IPS-20b (cell line): ENCODE data around the gene PAOX.
"Not testable (repeated sequence)": the region's sequence is repeated elsewhere in the genome, so short reads cannot be mapped to it uniquely, and the experiment has no call there.

Experiments
- H3K27ac ChIP-seq: one replicate; pipeline ENCODE4 v1.5.1; 2013; ENCODE audit warnings: low read length
- H3K27me3 ChIP-seq: 2 replicates; pipeline ENCODE4 v1.6.1; 2013; ENCODE audit warnings: mild to moderate bottlenecking, low read length, inconsistent platforms; ENCODE audit not compliant: insufficient read depth
- H3K36me3 ChIP-seq: 2 replicates; pipeline ENCODE4 v1.6.1; 2013; ENCODE audit warnings: low read depth, mild to moderate bottlenecking, inconsistent platforms, low read length, moderate library complexity; ENCODE audit not compliant: insufficient read depth
- H3K4me1 ChIP-seq: 2 replicates; pipeline ENCODE4 v1.6.1; 2013; ENCODE audit warnings: mild to moderate bottlenecking, control low read depth, inconsistent platforms, low read length, moderate library complexity; ENCODE audit not compliant: insufficient read depth
- H3K4me3 ChIP-seq: 2 replicates; pipeline ENCODE4 v1.5.1; 2013; ENCODE audit warnings: mild to moderate bottlenecking, low read length, inconsistent platforms
- H3K9ac ChIP-seq: 2 replicates; pipeline ENCODE4 v1.6.1; 2013; ENCODE audit warnings: low read depth, mild to moderate bottlenecking, inconsistent platforms, low read length, moderate library complexity
- H3K9me3 ChIP-seq: 2 replicates; pipeline ENCODE4 v1.6.1; 2013; ENCODE audit warnings: mild to moderate bottlenecking, low read depth, low read length, inconsistent platforms; ENCODE audit not compliant: insufficient read depth

The PAOX gene

DNA sequence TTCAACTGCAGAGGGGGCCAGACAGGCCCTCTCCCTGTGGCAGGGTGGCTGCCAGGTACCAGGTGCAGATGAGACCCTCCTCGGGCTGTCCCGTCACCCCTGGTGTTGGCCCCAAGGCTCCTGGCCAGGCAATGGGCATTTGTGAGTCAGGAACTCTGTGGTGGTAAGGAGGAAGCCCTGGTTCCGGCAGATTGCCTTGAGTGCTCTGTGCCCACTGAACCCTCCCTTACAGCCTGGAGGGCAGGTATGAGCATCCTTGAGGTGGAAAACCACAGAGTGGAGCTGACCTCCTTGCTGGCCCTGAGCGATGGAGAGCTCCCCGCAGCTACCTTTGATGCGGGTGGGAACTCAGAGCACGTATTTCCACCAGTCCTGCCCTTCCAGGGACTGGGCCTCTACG is 2.0 kb downstream of the PAOX start:
- no peak overlapping the region for H3K27ac ChIP-seq
- H3K36me3 ChIP-seq = no peaks in the 10 kb centered on the region
- H3K4me1 ChIP-seq = no peaks in the 10 kb centered on the region
- H3K9ac ChIP-seq = no peak overlapping the region
- no peak overlapping the region for H3K4me3 ChIP-seq
- peaks cover 37% of the 10 kb centered on the region for H3K27me3 ChIP-seq
- no peaks in the 10 kb centered on the region for H3K9me3 ChIP-seq

DNA sequence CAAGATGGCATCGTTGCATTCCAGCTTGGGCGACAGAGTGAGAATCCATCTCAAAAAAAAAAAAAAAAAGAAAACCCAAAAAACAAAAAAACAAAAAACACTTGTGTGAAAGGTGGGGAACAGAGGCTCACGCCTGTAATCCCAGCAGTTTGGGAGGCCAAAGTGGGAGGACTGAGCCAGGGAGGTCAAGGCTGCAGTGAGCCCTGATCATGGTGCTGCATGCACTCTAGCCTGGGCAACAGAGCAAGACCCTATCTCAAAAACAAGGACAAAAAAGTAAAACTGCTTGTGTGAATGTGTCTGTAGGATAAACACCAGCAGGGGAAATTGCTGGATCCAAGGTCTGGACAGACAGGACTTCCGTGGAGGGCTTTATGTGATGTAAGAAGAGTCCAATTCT is 4.5 kb downstream of the PAOX start:
- Histone ChIP-seq H3K27ac (no peak overlapping the region), H3K4me1 (no peaks in the 10 kb centered on the region), H3K36me3 (no peaks in the 10 kb centered on the region), H3K27me3 (peaks cover 12% of the 10 kb centered on the region), H3K9me3 (no peaks in the 10 kb centered on the region), H3K9ac (no peak overlapping the region), H3K4me3 (no peak overlapping the region)

DNA sequence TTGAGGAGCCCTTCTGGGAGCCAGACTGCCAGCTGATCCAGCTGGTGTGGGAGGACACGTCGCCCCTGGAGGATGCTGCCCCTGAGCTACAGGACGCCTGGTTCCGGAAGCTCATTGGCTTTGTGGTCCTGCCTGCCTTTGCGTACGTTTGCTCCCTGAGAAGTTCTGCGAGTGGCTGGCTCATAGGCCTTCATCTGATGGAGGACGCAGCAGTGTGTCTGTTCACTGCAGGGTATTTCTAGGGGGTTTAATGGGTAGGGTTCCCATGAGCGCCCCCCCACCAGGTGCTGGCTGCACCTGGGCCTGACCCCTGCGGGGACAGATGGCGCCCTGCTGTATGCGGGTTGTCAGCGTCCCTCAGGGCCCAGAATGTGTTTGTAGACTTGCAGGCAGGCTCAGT is 5.0 kb downstream of the PAOX start:
- H3K36me3 ChIP-seq = no peaks in the 10 kb centered on the region
- peaks cover 11% of the 10 kb centered on the region for H3K27me3 ChIP-seq
- no peak overlapping the region for H3K27ac ChIP-seq
- no peaks in the 10 kb centered on the region for H3K9me3 ChIP-seq
- H3K4me3 ChIP-seq = no peak overlapping the region
- no peak overlapping the region for H3K9ac ChIP-seq
- H3K4me1 ChIP-seq = no peaks in the 10 kb centered on the region

- no peaks in the 10 kb centered on the region for H3K36me3 ChIP-seq
- H3K9me3 ChIP-seq = no peaks in the 10 kb centered on the region
- no peak overlapping the region for H3K27ac ChIP-seq
- no peak overlapping the region for H3K4me3 ChIP-seq
- peaks cover 3% of the 10 kb centered on the region for H3K27me3 ChIP-seq
- no peak overlapping the region for H3K9ac ChIP-seq
- H3K4me1 ChIP-seq = no peaks in the 10 kb centered on the region
Measured at GRCh38 chr10:133385214-133385613, 6.2 kb downstream of the PAOX start.

GRCh38 chr10:133386951-133387350 is 7.9 kb downstream of the PAOX start:
- H3K27ac ChIP-seq, H3K36me3 ChIP-seq, H3K9me3 ChIP-seq, H3K27me3 ChIP-seq, H3K4me1 ChIP-seq, H3K9ac ChIP-seq, H3K4me3 ChIP-seq: not testable (repeated sequence)

DNA sequence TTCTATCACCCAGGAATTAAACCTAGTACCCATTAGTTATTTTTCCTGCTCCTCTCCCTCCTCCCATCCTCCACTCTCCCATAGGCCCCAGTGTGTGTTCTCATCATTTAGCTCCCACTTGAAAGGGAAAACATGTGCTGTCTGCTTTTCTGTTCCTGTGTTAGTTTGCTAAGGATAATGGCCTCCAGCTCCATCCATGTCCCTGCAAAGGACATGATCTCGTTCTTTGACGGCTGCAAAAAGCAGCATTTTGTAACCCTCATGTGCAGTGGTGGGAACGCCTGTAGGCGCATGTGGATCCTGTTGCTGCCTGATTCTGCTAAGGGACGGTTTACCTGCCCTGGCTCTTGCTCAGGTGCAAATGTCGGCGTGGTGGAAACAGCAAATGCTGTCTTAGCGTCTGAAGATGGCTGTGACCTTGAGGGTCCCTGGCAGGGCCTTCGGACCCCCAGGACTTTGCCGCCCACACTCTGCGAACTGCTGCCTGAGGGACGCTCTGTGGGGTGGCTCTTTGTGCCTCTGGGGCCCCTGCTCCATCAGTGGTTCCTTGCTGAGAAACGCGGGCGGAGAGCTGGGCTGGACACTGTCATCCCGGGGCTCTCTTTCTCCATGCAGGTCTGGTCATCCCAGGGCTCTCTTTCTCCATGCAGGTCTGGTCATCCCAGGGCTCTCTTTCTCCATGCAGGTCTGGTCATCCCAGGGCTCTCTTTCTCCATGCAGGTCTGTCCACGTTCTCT is 9.3 kb downstream of the PAOX start:
- no peak overlapping the region for H3K9ac ChIP-seq
- no peak overlapping the region for H3K4me3 ChIP-seq

DNA sequence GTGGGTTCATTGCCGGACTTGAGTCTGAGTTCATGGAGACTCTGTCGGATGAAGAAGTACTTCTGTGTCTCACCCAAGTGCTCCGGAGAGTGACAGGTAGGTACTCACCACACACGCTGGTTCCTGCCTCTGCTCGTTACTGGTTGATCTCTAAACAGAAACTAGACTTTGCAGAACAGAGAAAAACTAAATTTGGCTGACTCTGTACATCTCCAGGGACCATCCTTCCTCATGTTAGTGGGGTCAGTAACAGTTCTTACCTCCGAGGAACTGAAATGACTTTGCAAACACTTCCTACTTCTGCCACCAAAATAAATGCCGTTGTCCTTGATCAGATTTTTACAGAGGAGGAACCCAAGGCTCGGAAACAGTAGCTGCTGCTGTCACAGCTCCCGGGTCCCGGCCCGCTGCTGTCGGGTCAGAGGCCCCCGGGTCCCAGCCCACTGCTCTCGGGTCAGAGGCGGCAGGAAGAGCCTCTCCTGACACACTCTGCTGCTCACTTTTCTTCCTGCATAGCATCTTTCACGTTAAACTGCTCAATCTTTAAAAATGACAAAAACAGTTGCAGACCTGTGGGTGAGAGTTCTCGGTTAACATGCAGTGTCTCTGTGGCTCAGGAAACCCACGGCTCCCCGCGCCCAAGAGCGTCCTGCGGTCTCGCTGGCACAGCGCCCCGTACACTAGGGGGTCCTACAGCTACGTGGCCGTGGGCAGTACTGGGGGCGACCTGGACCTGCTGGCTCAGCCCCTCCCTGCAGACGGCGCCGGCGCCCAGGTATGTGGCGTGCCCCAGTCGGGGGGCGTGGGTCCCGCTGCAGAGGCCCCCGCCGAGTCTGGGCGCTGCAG is 10.1 kb downstream of the PAOX start:
- Histone ChIP-seq H3K27me3 (no peaks in the 10 kb centered on the region), H3K4me3 (no peak overlapping the region), H3K27ac (no peak overlapping the region), H3K36me3 (no peaks in the 10 kb centered on the region), H3K9ac (no peak overlapping the region), H3K4me1 (no peaks in the 10 kb centered on the region), H3K9me3 (no peaks in the 10 kb centered on the region)

More for the DNA sequence above, 9.3 kb downstream of the PAOX start:
- Histone ChIP-seq H3K27me3 (no peaks in the 10 kb centered on the region), H3K27ac (no peak overlapping the region), H3K4me1 (no peaks in the 10 kb centered on the region), H3K36me3 (no peaks in the 10 kb centered on the region), H3K9me3 (no peaks in the 10 kb centered on the region)

DNA sequence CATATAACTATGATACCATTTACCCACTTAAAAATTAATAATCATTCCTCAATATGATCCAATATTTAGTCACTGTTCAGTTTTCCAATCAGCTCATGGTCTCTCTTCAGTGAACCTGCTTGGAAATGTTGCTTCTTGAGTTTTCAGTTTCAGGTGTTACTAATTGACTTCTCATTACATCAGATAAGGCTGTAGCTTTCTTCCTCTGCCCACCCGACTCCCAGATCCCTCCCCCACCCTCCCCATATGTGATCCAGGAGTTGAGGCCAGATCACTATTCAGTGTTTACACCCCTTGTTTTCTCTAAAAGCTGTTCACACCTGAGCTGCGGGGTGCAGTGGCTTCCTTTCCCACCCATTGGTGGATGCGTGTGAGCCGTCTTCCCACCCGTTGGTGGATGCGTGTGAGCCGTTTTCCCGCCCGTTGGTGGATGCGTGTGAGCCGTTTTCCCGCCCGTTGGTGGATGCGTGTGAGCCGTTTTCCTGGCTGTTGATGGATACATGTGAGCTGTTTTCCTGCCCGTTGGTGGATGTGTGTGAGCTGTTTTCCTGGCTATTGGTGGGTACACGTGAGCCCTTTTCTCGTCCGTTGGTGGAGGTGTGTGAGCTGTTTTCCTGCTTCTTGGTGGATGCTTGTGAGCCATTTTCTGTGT is 11.7 kb downstream of the PAOX start:
- no peak overlapping the region for H3K4me3 ChIP-seq
- H3K27me3 ChIP-seq = no peaks in the 10 kb centered on the region
- no peaks in the 10 kb centered on the region for H3K4me1 ChIP-seq
- H3K36me3 ChIP-seq = peaks cover 4% of the 10 kb centered on the region
- H3K27ac ChIP-seq = no peak overlapping the region
- H3K9ac ChIP-seq = no peak overlapping the region
- H3K9me3 ChIP-seq = no peaks in the 10 kb centered on the region

DNA sequence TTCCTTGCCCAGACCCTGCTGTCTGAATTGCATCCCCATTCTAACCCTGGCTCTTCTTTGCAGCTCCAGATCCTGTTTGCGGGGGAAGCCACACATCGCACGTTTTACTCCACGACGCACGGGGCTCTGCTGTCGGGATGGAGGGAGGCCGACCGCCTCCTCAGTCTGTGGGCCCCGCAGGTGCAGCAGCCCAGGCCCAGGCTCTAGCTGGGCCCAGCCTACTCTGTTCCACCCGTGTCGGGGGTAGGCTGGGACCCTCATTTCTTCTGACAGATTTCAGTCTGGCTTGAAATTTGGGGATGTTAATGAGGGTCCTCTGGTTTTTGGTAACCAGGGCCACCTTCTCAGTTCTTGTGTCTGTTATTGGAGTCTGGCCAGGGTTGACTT is 12.2 kb downstream of the PAOX start:
- Histone ChIP-seq H3K4me3 (no peak overlapping the region), H3K9me3 (no peaks in the 10 kb centered on the region), H3K36me3 (peaks cover 9% of the 10 kb centered on the region), H3K27ac (no peak overlapping the region), H3K4me1 (no peaks in the 10 kb centered on the region), H3K27me3 (no peaks in the 10 kb centered on the region), H3K9ac (no peak overlapping the region)

- Histone ChIP-seq H3K9ac (no peak overlapping the region), H3K4me3 (no peak overlapping the region), H3K4me1 (no peaks in the 10 kb centered on the region)
Measured at GRCh38 chr10:133391761-133392518, 12.9 kb downstream of the PAOX start.

GRCh38 chr10:133393401-133394063 is 14.5 kb downstream of the PAOX start:
- Histone ChIP-seq H3K36me3 (peaks cover 27% of the 10 kb centered on the region), H3K4me1 (no peaks in the 10 kb centered on the region), H3K27ac (no peak overlapping the region), H3K9ac (peak overlapping the region; percentile 79; the same call in 1 of the 2 replicates), H3K27me3 (no peaks in the 10 kb centered on the region), H3K9me3 (no peaks in the 10 kb centered on the region), H3K4me3 (peak overlapping the region; percentile 99)

More at GRCh38 chr10:133391761-133392518, 12.9 kb downstream of the PAOX start:
- Histone ChIP-seq H3K27ac (no peak overlapping the region), H3K9me3 (no peaks in the 10 kb centered on the region), H3K36me3 (peaks cover 14% of the 10 kb centered on the region), H3K27me3 (no peaks in the 10 kb centered on the region)
